ENCODE data around the gene ABLIM2.

ABLIM2 gene

DNA sequence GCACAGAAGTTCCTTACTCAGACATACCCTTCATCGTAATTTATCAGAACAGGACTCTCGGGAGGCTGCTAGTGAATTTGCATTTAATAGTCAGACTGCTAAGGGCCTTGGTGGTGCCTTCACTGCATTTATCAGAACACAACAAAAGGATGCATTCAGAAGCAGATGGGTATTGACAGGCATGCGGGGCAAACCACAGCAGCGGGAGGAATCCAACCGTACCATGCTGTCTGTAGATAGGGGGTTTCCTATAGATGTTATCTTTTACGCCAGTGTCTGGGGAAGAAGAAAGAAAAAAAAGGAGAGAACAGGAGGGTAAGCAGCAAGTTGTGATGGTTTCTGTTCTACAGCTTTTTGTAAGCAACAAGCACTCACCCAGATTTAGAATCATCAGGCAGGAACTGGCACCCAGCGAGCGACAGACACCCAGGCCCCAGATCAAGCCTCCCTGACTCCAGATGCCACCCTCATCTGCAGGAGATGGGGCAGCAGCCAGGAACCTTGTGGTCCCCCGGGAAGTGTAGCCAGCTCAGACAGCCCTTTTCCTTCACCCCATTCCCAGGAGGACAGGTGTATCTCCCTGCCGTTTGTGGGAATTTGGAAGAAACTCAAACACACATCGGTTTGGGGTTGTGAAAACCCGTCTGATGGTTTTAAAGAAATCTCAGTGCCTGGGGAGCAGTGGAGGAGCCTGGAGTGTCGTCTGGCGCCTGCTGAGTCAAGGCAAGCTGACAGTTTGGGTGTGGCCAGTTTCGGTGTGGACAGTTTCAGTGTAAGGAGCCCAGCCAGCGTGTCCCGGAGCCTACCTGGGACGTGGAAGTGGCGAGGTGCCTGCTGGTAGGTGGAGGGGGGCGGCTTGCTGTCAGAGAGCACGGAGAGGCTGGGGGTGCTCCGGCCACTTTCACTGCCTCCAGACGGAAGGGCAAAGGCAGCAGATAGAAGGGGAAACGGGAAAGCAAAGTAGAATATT lies 138.9 kb downstream of the ABLIM2 start:
- no peak for DNase-seq

- no peak for DNase-seq
Observed at GRCh38 chr4:8016527-8016926, 142.1 kb downstream of the ABLIM2 start.

DNA sequence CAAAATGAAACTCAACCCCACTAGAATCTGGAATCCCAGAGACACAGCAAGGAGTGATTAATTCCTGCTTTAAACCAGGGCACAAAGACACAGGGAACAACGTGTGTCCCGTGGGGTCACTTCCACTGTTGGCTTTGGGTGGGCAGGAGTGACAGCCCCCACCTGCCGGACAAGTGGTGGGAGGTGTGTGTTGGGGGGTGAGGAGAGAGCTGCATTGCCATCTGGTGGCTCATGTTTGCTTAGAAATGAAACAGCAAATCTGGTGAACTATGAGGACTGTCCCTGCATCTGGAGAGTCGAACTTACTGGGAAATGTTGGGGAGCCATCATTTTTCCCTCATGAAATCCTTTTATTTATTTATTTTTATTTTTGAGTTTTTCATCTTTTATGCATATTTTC lies 143.1 kb downstream of the ABLIM2 start:
- no peak for DNase-seq

DNA sequence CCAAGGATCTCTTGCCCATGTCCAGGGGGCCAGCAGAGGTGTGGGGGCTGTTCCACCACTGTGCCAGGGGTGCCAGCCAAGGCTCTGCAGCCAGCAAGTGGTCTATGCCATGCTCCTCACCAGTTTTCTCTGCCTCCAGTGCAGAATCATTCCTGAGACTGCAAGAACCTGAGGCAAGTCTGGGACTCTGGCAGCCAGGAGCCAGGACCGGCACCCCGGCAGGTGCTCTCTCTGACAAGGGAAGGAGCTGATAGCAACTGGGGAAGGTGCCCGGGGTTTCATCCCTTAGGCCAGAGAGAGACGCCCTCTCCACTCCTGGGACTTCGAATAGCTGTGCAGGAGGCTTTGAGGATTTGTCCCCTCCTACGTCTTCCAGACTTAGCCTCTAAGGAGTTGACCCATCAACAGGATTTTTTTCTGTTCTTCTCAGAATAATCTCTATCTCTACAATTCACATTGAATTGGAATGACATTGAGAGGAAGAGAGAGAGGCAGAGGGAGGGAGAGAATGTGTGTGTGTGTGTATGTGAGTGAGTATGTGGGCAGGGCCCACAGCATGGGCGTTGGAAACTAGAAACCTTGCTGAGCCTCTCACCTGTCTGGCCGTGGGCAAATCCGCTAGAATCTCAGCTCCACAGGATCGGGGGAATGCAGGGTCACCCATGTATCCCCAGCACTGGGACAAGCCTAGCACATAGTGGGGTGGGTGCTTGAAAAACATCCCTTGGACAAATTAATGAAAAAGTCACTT lies 144.5 kb downstream of the ABLIM2 start:
- no peak for DNase-seq

GRCh38 chr4:8012517-8012916 lies 146.1 kb downstream of the ABLIM2 start:
- no peak for DNase-seq

- DNase-seq: peak; percentile 100
Observed at GRCh38 chr4:8010618-8011017, 148.0 kb downstream of the ABLIM2 start.

DNA sequence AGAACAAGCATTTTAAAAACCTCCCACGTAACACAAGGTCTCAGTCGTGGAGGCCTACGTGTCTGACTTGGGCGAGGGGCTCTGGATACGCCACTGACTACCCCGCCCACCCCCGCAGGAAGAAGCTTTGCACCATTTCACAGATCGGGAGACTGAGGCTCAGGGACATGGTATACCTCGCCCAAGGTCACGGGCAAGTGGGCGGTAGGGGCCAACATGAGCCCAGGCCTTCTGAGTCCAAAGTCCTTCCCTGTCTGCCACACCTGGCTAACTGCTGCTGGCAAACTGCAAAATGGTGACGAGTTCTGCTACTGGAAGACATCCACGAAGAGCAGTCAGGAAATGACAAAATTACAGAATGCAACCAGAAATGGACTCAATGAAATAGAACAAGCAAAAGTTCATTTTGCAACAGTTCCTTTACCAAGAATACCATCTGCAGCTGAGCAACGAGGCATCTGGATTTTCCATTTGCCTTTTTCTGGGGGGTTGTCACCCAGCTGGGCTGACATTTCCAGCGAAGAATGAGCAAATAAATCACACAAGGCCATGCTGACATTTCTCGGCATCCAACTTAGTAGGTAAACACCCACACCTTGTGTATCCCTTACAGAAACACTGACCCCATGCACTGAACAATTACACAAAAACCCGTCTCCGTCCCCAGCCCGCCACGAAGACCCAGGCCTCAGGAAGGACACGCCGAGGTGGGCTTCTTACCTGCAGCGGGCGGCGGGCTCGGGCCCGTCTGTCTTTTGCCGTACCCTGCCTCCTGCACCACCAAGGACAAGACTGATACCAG lies 148.7 kb downstream of the ABLIM2 start:
- peak; percentile 58 for DNase-seq

DNA sequence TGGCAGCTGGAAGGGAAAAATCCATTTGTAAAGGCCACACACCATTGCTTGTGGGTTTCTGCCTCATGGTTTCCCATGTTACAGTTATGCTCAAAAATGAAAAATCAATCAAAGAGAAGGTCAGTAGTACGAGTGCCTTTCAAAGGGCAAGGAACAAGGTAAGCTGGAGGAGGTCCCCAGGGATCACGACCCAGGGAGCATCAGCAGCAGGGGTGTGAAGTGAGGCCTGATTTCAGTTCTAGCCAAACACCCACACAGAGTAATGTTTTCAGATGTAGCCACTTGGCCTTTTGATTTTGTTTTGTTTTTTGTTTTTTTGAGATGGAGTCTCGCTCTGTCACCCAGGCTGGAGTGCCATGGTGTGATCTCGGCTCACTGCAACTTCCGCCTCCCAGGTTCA lies 149.5 kb downstream of the ABLIM2 start:
- DNase-seq: no peak

GRCh38 chr4:8008391-8008790 lies 150.2 kb downstream of the ABLIM2 start:
- no peak for DNase-seq

GRCh38 chr4:8007581-8007980 lies 151.0 kb downstream of the ABLIM2 start:
- no peak for DNase-seq

DNA sequence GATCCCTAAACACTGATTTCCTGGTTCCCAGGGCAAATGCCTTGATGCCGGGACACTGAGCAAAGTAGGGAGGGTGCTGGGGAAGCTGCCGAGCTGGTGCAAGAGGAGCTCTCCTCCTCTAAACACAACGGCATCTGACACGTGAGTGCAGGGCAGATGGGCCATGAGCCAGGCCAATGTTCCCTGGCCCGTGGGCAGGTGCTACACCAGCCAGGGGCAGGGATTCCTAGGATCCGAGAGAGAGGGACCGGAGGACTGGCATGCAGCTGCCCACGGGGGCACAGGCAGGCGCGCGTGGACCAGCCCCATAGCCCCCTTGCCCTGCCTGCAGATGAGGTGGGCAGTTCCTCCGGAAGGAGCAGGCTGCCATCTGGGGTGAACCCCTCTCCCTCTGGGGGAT lies 152.1 kb downstream of the ABLIM2 start:
- no peak for DNase-seq

DNA sequence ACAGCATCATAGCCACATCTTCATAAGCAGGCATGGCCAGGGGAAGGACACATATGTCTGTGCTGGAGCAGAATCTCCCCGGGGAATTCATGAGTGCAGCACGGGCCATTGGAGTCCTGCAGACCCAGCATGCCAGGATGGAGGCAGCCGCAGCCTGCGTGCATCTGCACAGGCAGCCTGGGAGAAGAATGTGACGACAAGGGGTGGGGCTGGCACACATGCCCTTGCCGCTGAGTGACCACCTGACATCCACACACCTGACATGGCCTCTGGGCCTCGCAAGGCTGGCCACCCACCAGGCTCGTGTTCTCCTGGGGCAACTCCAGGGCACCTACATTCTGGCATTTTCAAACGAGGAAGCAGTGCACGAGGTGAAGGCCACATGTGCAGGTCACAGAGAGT lies 152.8 kb downstream of the ABLIM2 start:
- DNase-seq: no peak

- DNase-seq: no peak
Observed at GRCh38 chr4:8005033-8005808, 153.4 kb downstream of the ABLIM2 start.

- no peak for DNase-seq
Observed at GRCh38 chr4:8004066-8004465, 154.5 kb downstream of the ABLIM2 start.

DNA sequence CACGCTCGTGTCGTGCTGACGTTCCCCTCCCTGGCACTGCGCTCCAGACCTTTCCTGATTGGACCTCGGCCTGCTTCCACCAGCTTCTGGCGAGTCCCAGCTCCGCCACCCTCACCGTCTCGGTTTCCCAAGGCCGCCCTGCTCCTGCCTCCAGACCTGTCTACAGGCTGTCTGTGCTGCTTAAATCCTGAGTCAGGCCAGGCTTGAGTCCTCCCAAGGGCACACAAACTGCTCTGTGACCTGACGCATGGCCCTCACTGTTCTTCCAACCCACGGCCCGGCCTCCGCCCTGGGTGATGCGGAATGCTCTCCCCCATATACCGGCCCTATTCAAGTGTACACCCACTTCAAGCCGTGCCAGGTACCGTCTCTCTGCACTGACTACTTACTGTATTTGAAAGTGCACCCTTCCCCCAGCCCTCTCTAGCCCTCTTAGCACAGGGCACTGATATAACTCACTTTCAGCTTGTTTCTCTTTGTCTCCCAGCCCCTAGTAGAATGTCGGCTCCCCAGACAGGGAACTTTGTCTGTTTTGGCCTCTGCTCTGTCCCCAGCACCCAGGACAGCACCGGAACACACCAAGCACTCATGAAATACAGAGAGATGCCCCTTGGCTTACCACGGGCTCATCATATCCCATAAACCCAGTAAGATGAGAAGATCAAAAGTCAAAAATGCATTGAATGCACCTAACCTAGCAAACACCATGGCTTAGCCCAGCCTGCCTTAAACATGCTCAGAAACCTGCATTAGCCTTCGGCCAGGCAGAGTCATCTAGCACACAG lies 155.9 kb downstream of the ABLIM2 start:
- DNase-seq: no peak

DNA sequence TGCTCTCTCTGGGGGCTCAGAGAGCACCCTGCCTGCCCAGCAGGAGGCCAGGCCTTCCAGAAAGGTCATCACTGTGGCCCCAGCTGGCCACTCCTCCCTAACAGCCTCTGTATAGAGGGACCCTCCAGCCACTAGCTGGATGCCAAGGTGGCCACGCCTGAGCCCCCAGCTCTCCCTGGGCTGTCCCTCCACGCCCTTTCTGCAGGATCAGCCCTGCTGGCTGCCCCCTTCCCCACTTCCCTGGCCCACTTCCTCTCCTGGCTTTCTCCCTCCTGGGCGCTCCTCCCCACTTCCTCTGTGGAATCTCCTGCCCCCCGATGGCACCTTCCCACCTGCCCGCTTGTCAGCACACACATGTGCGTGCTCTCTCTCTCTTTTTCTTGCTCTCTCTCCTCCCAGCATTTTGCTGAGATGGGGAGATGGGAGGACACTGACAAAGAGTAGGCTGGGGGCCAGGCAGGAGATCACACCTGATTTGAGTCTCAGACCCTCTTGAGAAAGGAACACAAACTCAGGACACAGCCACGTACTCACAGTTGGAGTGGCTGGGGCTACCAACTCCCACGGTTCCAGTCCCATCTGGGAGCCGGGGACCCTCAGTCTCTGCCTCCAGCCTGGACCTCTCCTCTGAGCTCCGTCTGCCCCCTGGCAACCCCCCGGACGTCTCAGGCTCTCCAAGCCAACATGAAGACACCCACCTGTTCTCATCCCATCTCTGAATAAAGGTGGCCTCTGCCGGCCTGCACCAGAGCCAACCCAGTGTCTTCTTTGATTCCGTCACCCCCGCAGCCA lies 156.9 kb downstream of the ABLIM2 start:
- DNase-seq: no peak

GRCh38 chr4:8000721-8001491 lies 157.7 kb downstream of the ABLIM2 start:
- no peak for DNase-seq

DNA sequence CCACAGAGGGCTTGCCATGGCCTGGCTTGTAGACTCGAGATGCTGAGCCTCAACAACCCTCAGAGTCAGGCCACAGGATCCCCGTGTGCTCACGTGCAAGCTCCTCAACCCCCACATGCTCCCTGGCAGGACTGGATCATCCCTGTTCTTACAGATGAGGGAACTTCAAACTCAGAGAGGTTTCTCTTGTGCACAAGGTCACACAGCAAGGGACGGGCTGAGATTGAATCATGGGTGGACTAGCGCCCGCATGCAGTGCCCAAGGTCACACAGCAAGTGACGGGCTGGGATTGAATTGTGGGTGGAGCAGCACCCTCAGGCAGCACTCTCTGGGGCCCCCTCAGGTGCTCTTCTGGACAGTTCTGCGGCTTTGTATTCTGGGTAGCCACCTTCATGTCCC lies 158.4 kb downstream of the ABLIM2 start:
- no peak for DNase-seq

DNA sequence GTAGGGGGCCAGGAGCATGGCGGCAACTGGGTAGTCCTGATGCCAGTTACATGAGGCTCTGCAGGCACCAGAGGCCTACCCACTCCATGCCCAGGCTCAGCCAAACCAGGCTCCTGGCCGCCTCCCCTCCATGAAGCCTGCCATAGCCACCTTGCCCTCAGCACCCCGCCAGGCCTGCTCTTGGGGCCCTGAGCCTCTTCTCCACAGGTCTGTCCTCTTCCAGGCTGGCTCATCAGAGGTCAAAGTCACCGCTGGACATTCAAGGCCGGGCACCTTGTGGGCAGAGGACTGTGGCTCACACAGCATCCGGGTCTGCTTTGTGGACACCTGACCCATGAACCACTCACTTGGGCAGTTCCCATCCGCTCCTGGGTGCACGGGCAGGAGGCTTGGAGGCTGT lies 158.9 kb downstream of the ABLIM2 start:
- DNase-seq: no peak

DNA sequence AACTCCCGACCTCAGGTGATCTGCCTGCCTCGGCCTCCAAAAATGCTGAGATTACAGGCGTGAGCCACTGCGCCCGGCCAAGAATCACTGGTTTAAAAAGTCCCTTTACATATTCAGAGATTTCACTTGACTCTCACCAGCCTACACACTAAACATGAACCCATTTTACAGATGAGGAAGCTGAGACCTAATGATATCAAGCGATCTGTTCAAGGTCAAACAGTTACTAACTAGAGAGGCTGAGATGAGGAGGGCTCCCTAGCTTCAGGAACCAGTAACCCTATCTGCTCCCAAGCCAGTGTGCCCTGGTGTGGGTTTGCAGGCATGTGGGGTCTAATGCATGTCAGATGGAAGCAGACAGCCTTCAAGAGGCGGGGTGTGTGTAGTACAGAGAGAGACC lies 159.3 kb downstream of the ABLIM2 start:
- no peak for DNase-seq
